ENCODE measurements around the gene SLC25A11. TPM values are rescaled to one million over a fixed set of nuclear protein-coding genes. Genes with fewer than 3 reads are reported as not detected.

Gene SLC25A11
- total RNA-seq, 1 donor from 2014 or later, result 47.5 TPM

DNA sequence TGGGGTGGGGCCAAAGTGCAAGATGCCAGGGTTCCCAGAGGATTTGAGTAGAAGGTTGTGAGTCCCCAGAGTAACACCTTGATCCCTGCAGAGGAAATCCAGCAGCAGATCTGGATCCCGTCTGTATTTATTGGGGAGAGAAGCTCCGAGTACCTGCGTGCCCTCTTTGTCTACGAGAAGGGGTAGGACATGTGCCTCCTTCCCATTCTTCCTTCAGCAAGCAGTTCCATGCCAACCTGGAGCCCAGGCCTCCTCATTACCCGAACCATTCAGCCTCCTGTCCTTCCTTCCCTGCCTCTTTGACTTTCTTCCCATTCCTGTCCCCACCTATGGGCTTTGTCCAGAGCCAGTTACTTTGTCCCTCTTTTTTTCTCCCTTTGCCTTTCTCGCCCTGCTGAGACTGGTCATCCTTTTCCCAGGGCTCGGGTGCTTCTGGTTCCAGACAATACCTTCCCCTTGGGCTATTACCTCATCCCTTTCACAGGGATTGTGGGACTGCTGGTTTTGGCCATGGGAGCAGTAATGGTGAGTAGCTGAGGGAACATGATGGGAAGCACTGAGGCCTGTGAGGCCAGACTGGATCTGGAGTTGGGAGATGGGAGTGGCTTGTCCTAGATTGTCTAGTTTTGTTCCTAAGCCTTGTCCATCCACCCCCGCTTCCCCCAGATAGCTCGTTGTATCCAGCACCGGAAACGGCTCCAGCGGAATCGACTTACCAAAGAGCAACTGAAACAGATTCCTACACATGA lies 3.1 kb upstream of the SLC25A11 start:
- DNase-seq (ENCODE audit: low spot score), result no peak
- TF ChIP-seq, protein P1, sequence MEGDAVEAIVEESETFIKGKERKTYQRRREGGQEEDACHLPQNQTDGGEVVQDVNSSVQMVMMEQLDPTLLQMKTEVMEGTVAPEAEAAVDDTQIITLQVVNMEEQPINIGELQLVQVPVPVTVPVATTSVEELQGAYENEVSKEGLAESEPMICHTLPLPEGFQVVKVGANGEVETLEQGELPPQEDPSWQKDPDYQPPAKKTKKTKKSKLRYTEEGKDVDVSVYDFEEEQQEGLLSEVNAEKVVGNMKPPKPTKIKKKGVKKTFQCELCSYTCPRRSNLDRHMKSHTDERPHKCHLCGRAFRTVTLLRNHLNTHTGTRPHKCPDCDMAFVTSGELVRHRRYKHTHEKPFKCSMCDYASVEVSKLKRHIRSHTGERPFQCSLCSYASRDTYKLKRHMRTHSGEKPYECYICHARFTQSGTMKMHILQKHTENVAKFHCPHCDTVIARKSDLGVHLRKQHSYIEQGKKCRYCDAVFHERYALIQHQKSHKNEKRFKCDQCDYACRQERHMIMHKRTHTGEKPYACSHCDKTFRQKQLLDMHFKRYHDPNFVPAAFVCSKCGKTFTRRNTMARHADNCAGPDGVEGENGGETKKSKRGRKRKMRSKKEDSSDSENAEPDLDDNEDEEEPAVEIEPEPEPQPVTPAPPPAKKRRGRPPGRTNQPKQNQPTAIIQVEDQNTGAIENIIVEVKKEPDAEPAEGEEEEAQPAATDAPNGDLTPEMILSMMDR (IDR thresholded peaks at IDR 0.05; ENCODE audit: unreplicated experiment), result no peak
- Mint-ChIP-seq H3K27ac (ENCODE audit: unreplicated experiment) (peak overlapping the region; percentile 67), H3K4me3 (ENCODE audit: unreplicated experiment) (peak overlapping the region; percentile 62), H3K36me3 (ENCODE audit: low read depth, unreplicated experiment) (peaks cover 33% of the 10 kb centered on the region), H3K9me3 (ENCODE audit: unreplicated experiment) (no peaks in the 10 kb centered on the region), H3K27me3 (ENCODE audit: unreplicated experiment) (peaks cover 28% of the 10 kb centered on the region), H3K4me1 (ENCODE audit: unreplicated experiment) (peaks cover 44% of the 10 kb centered on the region)

DNA sequence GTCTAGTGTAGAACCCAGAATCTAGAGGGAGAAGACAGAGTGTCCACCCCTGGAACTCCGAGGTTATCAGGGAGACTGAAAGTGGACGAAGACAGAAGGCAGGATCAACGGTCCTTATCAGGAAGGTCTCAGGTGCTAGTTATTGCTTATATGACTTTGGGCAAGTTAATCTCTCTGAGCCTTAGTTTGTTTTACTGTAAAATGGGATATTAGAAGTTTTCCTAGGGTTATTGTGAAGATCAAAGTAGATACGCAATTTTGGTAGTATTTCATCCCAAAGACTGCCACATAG lies 1.4 kb upstream of the SLC25A11 start:
- Mint-ChIP-seq H3K27ac (ENCODE audit: unreplicated experiment) (peak overlapping the region; percentile 99), H3K4me1 (ENCODE audit: unreplicated experiment) (peaks cover 37% of the 10 kb centered on the region), H3K36me3 (ENCODE audit: low read depth, unreplicated experiment) (peaks cover 26% of the 10 kb centered on the region), H3K27me3 (ENCODE audit: unreplicated experiment) (peaks cover 18% of the 10 kb centered on the region), H3K9me3 (ENCODE audit: unreplicated experiment) (no peaks in the 10 kb centered on the region), H3K4me3 (ENCODE audit: unreplicated experiment) (peak overlapping the region; percentile 97)
- no peak for DNase-seq (ENCODE audit: low spot score)
- TF ChIP-seq, protein P1 (IDR thresholded peaks at IDR 0.05; ENCODE audit: unreplicated experiment), result no peak

DNA sequence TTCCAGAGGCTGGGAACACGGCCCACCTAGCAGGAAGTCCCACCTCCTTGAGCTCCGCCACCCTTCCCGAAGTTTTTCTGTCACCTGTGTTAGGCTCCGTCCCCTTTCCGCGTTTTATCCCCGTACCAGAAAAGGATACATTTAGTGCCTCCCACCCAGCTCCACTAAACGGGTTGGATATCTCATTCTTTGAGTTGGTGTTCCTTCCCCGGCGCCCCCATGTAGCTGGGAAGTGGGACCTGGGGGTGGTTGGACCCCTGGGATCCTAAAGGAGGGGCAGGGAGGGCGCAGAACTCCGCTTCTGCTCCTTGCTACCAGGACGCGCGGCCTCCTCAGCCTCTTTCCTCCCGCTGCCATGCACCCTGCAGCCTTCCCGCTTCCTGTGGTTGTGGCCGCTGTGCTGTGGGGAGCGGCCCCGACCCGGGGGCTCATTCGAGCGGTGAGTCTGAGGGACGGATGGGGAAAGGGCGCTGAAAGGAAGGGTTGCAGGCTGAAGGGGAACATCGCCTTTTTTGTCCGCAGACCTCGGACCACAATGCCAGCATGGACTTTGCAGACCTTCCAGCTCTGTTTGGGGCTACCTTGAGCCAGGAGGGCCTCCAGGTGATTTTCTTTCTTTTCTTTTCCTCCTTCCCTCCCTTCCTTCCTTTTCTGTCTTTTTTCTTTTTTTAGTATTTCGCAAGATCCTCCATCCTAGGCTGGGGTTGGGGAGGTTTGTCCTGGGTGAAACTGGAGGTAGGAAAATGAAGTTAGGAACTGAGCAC lies 891 bp upstream of the SLC25A11 start:
- DNase-seq (ENCODE audit: low spot score), result peak; percentile 39
- Mint-ChIP-seq H3K9me3 (ENCODE audit: unreplicated experiment) (no peaks in the 10 kb centered on the region), H3K4me1 (ENCODE audit: unreplicated experiment) (peaks cover 34% of the 10 kb centered on the region), H3K27ac (ENCODE audit: unreplicated experiment) (peak overlapping the region; percentile 99), H3K36me3 (ENCODE audit: low read depth, unreplicated experiment) (peaks cover 27% of the 10 kb centered on the region), H3K27me3 (ENCODE audit: unreplicated experiment) (peaks cover 23% of the 10 kb centered on the region), H3K4me3 (ENCODE audit: unreplicated experiment) (peak overlapping the region; percentile 97)
- TF ChIP-seq, protein P1 (IDR thresholded peaks at IDR 0.05; ENCODE audit: unreplicated experiment), result no peak

- TF ChIP-seq, protein P1 (IDR thresholded peaks at IDR 0.05; ENCODE audit: unreplicated experiment), result no peak
- H3K4me3 Mint-ChIP-seq (ENCODE audit: unreplicated experiment), result peak overlapping the region; percentile 97
- no peaks in the 10 kb centered on the region for H3K9me3 Mint-ChIP-seq (ENCODE audit: unreplicated experiment)
- peak overlapping the region; percentile 90 for H3K27ac Mint-ChIP-seq (ENCODE audit: unreplicated experiment)
- peaks cover 24% of the 10 kb centered on the region for H3K4me1 Mint-ChIP-seq (ENCODE audit: unreplicated experiment)
- peak; percentile 37 for DNase-seq (ENCODE audit: low spot score)
- H3K36me3 Mint-ChIP-seq (ENCODE audit: low read depth, unreplicated experiment), result peaks cover 18% of the 10 kb centered on the region
- H3K27me3 Mint-ChIP-seq (ENCODE audit: unreplicated experiment), result peaks cover 19% of the 10 kb centered on the region
Measured at GRCh38 chr17:4939546-4939795, 375 bp downstream of the SLC25A11 start.

Data from endothelial cell (in vitro differentiated cells).